Caco-2 (cell line): ENCODE measurements around the gene GCNT2. TPM values are rescaled to one million over a fixed set of nuclear protein-coding genes. Genes with fewer than 3 reads are reported as not detected.
"Not testable (repeated sequence)": the region's sequence is repeated elsewhere in the genome, so short reads cannot be mapped to it uniquely, and the experiment has no call there.

Source experiments
- BruUV-seq: library from RNA; stranded (reverse); fragments of 400-500 nt; replicated peaks from 2 replicates; lab custom pipeline; 2021; lab: Mats Ljungman, UMichigan
- CTCF ChIA-PET: fragments of 300-600 bp; sonication (Branson Sonifier 250); formaldehyde crosslinking; loops from one replicate; lab custom pipeline; 2022; ENCODE audit warnings: antibody characterized with exemption; lab: Charles Lee
- POLR2A ChIA-PET: fragments of 300-600 bp; sonication (Branson Sonifier 250); formaldehyde crosslinking; loops from one replicate; lab custom pipeline; 2022; ENCODE audit warnings: antibody characterized with exemption; lab: Charles Lee
- DNase-seq, 2 experiments: peaks; one replicate each; pipeline versions ENCODE4 v3.0.0 to v3.0.0-alpha.2; 2020 to 2022
- H3K27me3 ChIP-seq: replicated peaks from 2 replicates; pipeline ENCODE4 v1.6.0; 2011; ENCODE audit warnings: low read length; ENCODE audit not compliant: control insufficient read depth, insufficient read depth
- H3K36me3 ChIP-seq: 2 replicates; pipeline ENCODE4 v1.5.1; 2011; ENCODE audit warnings: low read length; ENCODE audit not compliant: control insufficient read depth, insufficient read depth
- H3K4me1 ChIP-seq: fragments of 250-450 bp; sonication (Bioruptor Pico); 2 replicates; pipeline ENCODE4 v1.5.1; 2020; ENCODE audit warnings: mild to moderate bottlenecking
- H3K4me3 ChIP-seq: 2 replicates; pipeline ENCODE4 v1.5.1; 2011; ENCODE audit warnings: low read depth, mild to moderate bottlenecking, control low read depth, low read length
- H3K9me3 ChIP-seq: fragments of 250-450 bp; sonication (Bioruptor Pico); 2 replicates; pipeline ENCODE4 v1.5.1; 2020; ENCODE audit warnings: mild to moderate bottlenecking, moderate library complexity
- H3K27ac Mint-ChIP-seq: one replicate; pipeline ENCODE4 v1.8.0; 2022; ENCODE audit warnings: mixed read lengths; ENCODE audit not compliant: unreplicated experiment
- H3K27me3 Mint-ChIP-seq: one replicate; pipeline ENCODE4 v1.8.0; 2022; ENCODE audit warnings: mixed read lengths; ENCODE audit not compliant: insufficient read depth, unreplicated experiment
- H3K36me3 Mint-ChIP-seq: one replicate; pipeline ENCODE4 v1.8.0; 2022; ENCODE audit warnings: mild to moderate bottlenecking, mixed read lengths; ENCODE audit not compliant: insufficient read depth, unreplicated experiment
- H3K4me1 Mint-ChIP-seq: one replicate; pipeline ENCODE4 v1.8.0; 2022; ENCODE audit warnings: low read depth, mixed read lengths; ENCODE audit not compliant: unreplicated experiment
- H3K4me3 Mint-ChIP-seq: one replicate; pipeline ENCODE4 v1.8.0; 2022; ENCODE audit warnings: mild to moderate bottlenecking, moderate library complexity, mixed read lengths; ENCODE audit not compliant: unreplicated experiment
- H3K9me3 Mint-ChIP-seq: one replicate; pipeline ENCODE4 v1.8.0; 2022; ENCODE audit warnings: mixed read lengths; ENCODE audit not compliant: unreplicated experiment
- CTCF ChIP-seq, 2 experiments: fragments of 200-600 bp in 1 of 2; IDR thresholded peaks; 1 replicate in 1 of 2; 2 replicates in 1 of 2; pipeline versions ENCODE4 v1.5.1 to v1.8.0; 2011 to 2022; ENCODE audit warnings: antibody characterized with exemption in 1 of 2, control low read depth in 1 of 2, inconsistent platforms in 1 of 2, low read depth in 1 of 2, low read length in 1 of 2, mild to moderate bottlenecking in 1 of 2, moderate library complexity in 1 of 2; ENCODE audit not compliant: insufficient read depth in 1 of 2, severe bottlenecking in 1 of 2, unreplicated experiment in 1 of 2
- intact Hi-C: fragments of 100-400 bp; cut with micrococcal nuclease; formaldehyde crosslinking; loops from one replicate; pipeline ENCODE4 v1.10.0; 2022; ENCODE audit not compliant: unreplicated experiment
- total RNA-seq: library from RNA; stranded (reverse); gene quantifications from 2 replicates; pipeline ENCODE4 v1.2.3, GENCODE V29; 2022

Gene GCNT2
- total RNA-seq, 1 experiment from 2014 or later: 70.7 TPM

GRCh38 chr6:10579803-10580202, 58.7 kb downstream of the GCNT2 start:
- no peaks in the 10 kb centered on the region for H3K27me3 Mint-ChIP-seq
- Histone ChIP-seq H3K9me3 (0 out of 2 replicates have a peak, but pooled peaks cover 3% of the 10 kb centered on the region), H3K36me3 (peaks cover 2% of the 10 kb centered on the region; the same call in 1 of the 2 replicates), H3K27me3 (no peaks in the 10 kb centered on the region), H3K4me1 (peaks cover 41% of the 10 kb centered on the region), H3K4me3 (no peak overlapping the region)
- H3K36me3 Mint-ChIP-seq: peaks cover 53% of the 10 kb centered on the region
- POLR2A ChIA-PET: no interaction called here
- no peak for TF ChIP-seq CTCF (IDR thresholded peaks at IDR 0.05; ENCODE audit: insufficient read depth in 1 of 2, low read depth in 1 of 2, low read length in 1 of 2, severe bottlenecking in 1 of 2, unreplicated experiment in 1 of 2)
- peak overlapping the region; percentile 23 for H3K27ac Mint-ChIP-seq
- CTCF ChIA-PET: no interaction called here
- H3K4me3 Mint-ChIP-seq: no peak overlapping the region
- BruUV-seq: no TSS peak
- no peak for DNase-seq
- intact Hi-C loops: loop anchor here (10.0 kb wide), 1 partner anchor 115 kb away; the partner anchor contains the start of genes C6orf52 and PAK1IP1
- peaks cover 33% of the 10 kb centered on the region for H3K4me1 Mint-ChIP-seq
- no peaks in the 10 kb centered on the region for H3K9me3 Mint-ChIP-seq

GRCh38 chr6:10580570-10580969, 59.4 kb downstream of the GCNT2 start:
- Histone ChIP-seq H3K27me3 (no peaks in the 10 kb centered on the region), H3K4me3 (no peak overlapping the region), H3K9me3 (0 out of 2 replicates have a peak, but pooled peaks cover 3% of the 10 kb centered on the region), H3K4me1 (peaks cover 48% of the 10 kb centered on the region), H3K36me3 (peaks cover 2% of the 10 kb centered on the region; the same call in 1 of the 2 replicates)
- no TSS peak for BruUV-seq
- Mint-ChIP-seq H3K4me3 (no peak overlapping the region), H3K27me3 (no peaks in the 10 kb centered on the region), H3K4me1 (peaks cover 38% of the 10 kb centered on the region), H3K27ac (peak overlapping the region; percentile 23), H3K36me3 (peaks cover 51% of the 10 kb centered on the region), H3K9me3 (no peaks in the 10 kb centered on the region)
- TF ChIP-seq CTCF (IDR thresholded peaks at IDR 0.05; ENCODE audit: insufficient read depth in 1 of 2, low read depth in 1 of 2, low read length in 1 of 2, severe bottlenecking in 1 of 2, unreplicated experiment in 1 of 2): no peak
- DNase-seq: no peak
- CTCF ChIA-PET: no interaction called here
- POLR2A ChIA-PET: no interaction called here
- intact Hi-C loops: loop anchor here (10.0 kb wide), 1 partner anchor 114 kb away; the partner anchor contains the start of genes C6orf52 and PAK1IP1

GRCh38 chr6:10581402-10581801, 60.3 kb downstream of the GCNT2 start:
- H3K27me3 ChIP-seq, DNase-seq, H3K4me3 ChIP-seq, H3K36me3 ChIP-seq, H3K9me3 ChIP-seq, BruUV-seq, H3K27ac Mint-ChIP-seq, H3K4me3 Mint-ChIP-seq, CTCF ChIA-PET, H3K27me3 Mint-ChIP-seq, H3K9me3 Mint-ChIP-seq, POLR2A ChIA-PET: not testable (repeated sequence)
- peaks cover 41% of the 10 kb centered on the region for H3K4me1 Mint-ChIP-seq
- intact Hi-C loops: loop anchor here (10.0 kb wide), 1 partner anchor 113 kb away; the partner anchor contains the start of genes C6orf52 and PAK1IP1
- H3K4me1 ChIP-seq: peaks cover 48% of the 10 kb centered on the region
- H3K36me3 Mint-ChIP-seq: peaks cover 46% of the 10 kb centered on the region
